SK-N-SH (cell line): Measurements from ENCODE around the gene ARMC9. TPM values are rescaled to one million over a fixed set of nuclear protein-coding genes. Genes with fewer than 3 reads are reported as not detected.

Experiments
- CTCF ChIA-PET: fragments of 300-600, 350-600 bp; formaldehyde crosslinking; extraction: SDS; loops from one replicate; lab custom pipeline; 2021; lab: Yijun Ruan, JAX
- POLR2A ChIA-PET: fragments of 350-600 bp; sonication (Branson Sonifier 250); formaldehyde crosslinking; extraction: SDS; loops from one replicate; lab custom pipeline; 2020; ENCODE audit warnings: antibody characterized with exemption, inconsistent platforms; lab: Yijun Ruan, JAX
- DNase-seq: peaks from one replicate; pipeline ENCODE4 v3.0.0; 2012
- H2AFZ ChIP-seq: fragments of 200-600 bp; sonication (generic); 2 replicates; pipeline ENCODE4 v1.8.1; 2016; ENCODE audit warnings: antibody characterized with exemption, mild to moderate bottlenecking, low read depth
- H3F3A ChIP-seq: fragments of 200-600 bp; sonication (generic); replicated peaks from 2 replicates; pipeline ENCODE3; 2016; ENCODE audit warnings: antibody characterized with exemption, mild to moderate bottlenecking; ENCODE audit not compliant: insufficient read depth
- H3K27ac ChIP-seq, 2 experiments: fragments of 200-500 bp in 1 of 2; fragments of 200-600 bp in 1 of 2; sonication (Bioruptor generic) in 1 of 2; sonication (generic), shearing (Covaris generic) in 1 of 2; 2 replicates each; pipeline versions ENCODE4 v1.5.1 to v1.6.1; 2014 to 2016; ENCODE audit warnings: low read depth in 2 of 2, inconsistent platforms in 1 of 2, low read length in 1 of 2, mild to moderate bottlenecking in 1 of 2, mixed read lengths in 1 of 2
- H3K27me3 ChIP-seq: fragments of 200-600 bp; sonication (generic), shearing (Covaris generic); 2 replicates; pipeline ENCODE4 v1.6.1; 2016; ENCODE audit warnings: mixed run types; ENCODE audit not compliant: insufficient read depth
- H3K36me3 ChIP-seq, 2 experiments: fragments of 200-500 bp in 1 of 2; fragments of 200-600 bp in 1 of 2; sonication (Bioruptor generic) in 1 of 2; sonication (generic) in 1 of 2; replicated peaks in 1 of 2; 2 replicates each; pipeline versions ENCODE3 to v1.5.1; 2014 to 2016; ENCODE audit warnings: low read length in 1 of 2, mild to moderate bottlenecking in 1 of 2; ENCODE audit not compliant: insufficient read depth in 2 of 2, control insufficient read depth in 1 of 2
- H3K4me1 ChIP-seq, 2 experiments: fragments of 200-500 bp in 1 of 2; fragments of 200-600 bp in 1 of 2; sonication (Bioruptor generic) in 1 of 2; sonication (generic), shearing (Covaris generic) in 1 of 2; 2 replicates each; pipeline versions ENCODE4 v1.5.1 to v1.6.1; 2014 to 2016; ENCODE audit warnings: low read depth in 1 of 2, low read length in 1 of 2, mixed run types in 1 of 2; ENCODE audit not compliant: insufficient read depth in 2 of 2, control insufficient read depth in 1 of 2
- H3K4me2 ChIP-seq: fragments of 200-600 bp; sonication (generic), shearing (Covaris generic); 2 replicates; pipeline ENCODE4 v1.6.1; 2017; ENCODE audit warnings: mixed run types
- H3K4me3 ChIP-seq, 2 experiments: fragments of 200-500 bp in 1 of 2; fragments of 200-600 bp in 1 of 2; sonication (Bioruptor generic) in 1 of 2; sonication (generic), shearing (Covaris generic) in 1 of 2; 2 replicates each; pipeline versions ENCODE4 v1.5.1 to v1.8.1; 2014 to 2016; ENCODE audit warnings: low read depth in 2 of 2, inconsistent platforms in 1 of 2, low read length in 1 of 2, mild to moderate bottlenecking in 1 of 2, mixed read lengths in 1 of 2, moderate library complexity in 1 of 2
- H3K79me2 ChIP-seq: fragments of 200-600 bp; sonication (generic); 2 replicates; pipeline ENCODE4 v1.8.1; 2017; ENCODE audit warnings: mild to moderate bottlenecking; ENCODE audit not compliant: insufficient read depth
- H3K9ac ChIP-seq: fragments of 200-600 bp; sonication (generic); 2 replicates; pipeline ENCODE4 v1.6.1; 2017; ENCODE audit warnings: mixed run types
- H3K9me2 ChIP-seq: fragments of 200-600 bp; sonication (generic); 2 replicates; pipeline ENCODE4 v1.6.1; 2017; ENCODE audit warnings: mixed run types
- H3K9me3 ChIP-seq: fragments of 200-600 bp; sonication (generic); 2 replicates; pipeline ENCODE4 v1.6.1; 2017; ENCODE audit warnings: mixed run types, mild to moderate bottlenecking, moderate library complexity
- H4K20me1 ChIP-seq: fragments of 200-600 bp; sonication (generic); 2 replicates; pipeline ENCODE4 v1.6.1; 2017; ENCODE audit warnings: mild to moderate bottlenecking, mixed run types; ENCODE audit not compliant: insufficient read depth
- EP300 ChIP-seq, 2 experiments: IDR thresholded peaks; 2 replicates each; pipeline versions ENCODE4 v1.4.0 to v1.6.1; 2012; ENCODE audit warnings: borderline replicate concordance in 1 of 2, low read depth in 1 of 2, low read length in 1 of 2
- EZH2phosphoT487 ChIP-seq: fragments of 200-600 bp; sonication (generic); IDR thresholded peaks from 2 replicates; pipeline ENCODE4 v1.6.1; 2017; ENCODE audit warnings: low read depth, mixed run types, mild to moderate bottlenecking, antibody characterized with exemption, moderate library complexity, borderline replicate concordance
- FOXJ3 ChIP-seq: sonication (generic); formaldehyde crosslinking; IDR thresholded peaks from 2 replicates; pipeline ENCODE4 v1.5.1; 2020; ENCODE audit warnings: mild to moderate bottlenecking, missing genetic modification reagents
- JUND ChIP-seq: IDR thresholded peaks from 2 replicates; pipeline ENCODE4 v1.4.0; 2012
- MEF2A ChIP-seq: IDR thresholded peaks from 2 replicates; pipeline ENCODE4 v1.4.0; 2012; ENCODE audit warnings: low read depth, borderline replicate concordance
- NFIC ChIP-seq: IDR thresholded peaks from 2 replicates; pipeline ENCODE4 v1.4.0; 2012; ENCODE audit warnings: borderline replicate concordance
- RAD21 ChIP-seq: IDR thresholded peaks from 2 replicates; pipeline ENCODE4 v1.6.1; 2012; ENCODE audit warnings: mild to moderate bottlenecking, low read length
- RCOR1 ChIP-seq: fragments of 150-350 bp; IDR thresholded peaks from 2 replicates; pipeline ENCODE4 v1.6.1; 2017; ENCODE audit warnings: antibody characterized with exemption, low read length
- SIN3A ChIP-seq: IDR thresholded peaks from 2 replicates; pipeline ENCODE4 v1.6.1; 2012; ENCODE audit warnings: low read depth, mild to moderate bottlenecking, low read length, moderate library complexity, borderline replicate concordance
- TAF1 ChIP-seq: IDR thresholded peaks from 2 replicates; pipeline ENCODE4 v1.6.1; 2012; ENCODE audit warnings: low read depth, mild to moderate bottlenecking, low read length, moderate library complexity, borderline replicate concordance
- TCF12 ChIP-seq: IDR thresholded peaks from 2 replicates; pipeline ENCODE4 v1.4.0; 2012
- TEAD4 ChIP-seq: IDR thresholded peaks from 2 replicates; pipeline ENCODE4 v1.4.0; 2012; ENCODE audit warnings: mild to moderate bottlenecking, borderline replicate concordance; ENCODE audit not compliant: insufficient read depth
- YY1 ChIP-seq: IDR thresholded peaks from 2 replicates; pipeline ENCODE4 v1.4.0; 2012; ENCODE audit warnings: low read depth, mild to moderate bottlenecking
- WGBS: methylation state at CpG from one replicate; pipeline ENCODE4 v1.1.6; 2017; ENCODE audit warnings: low lambda C conversion rate; 5-methylcytosine and 5-hydroxymethylcytosine counted together
- polyA plus RNA-seq, 3 experiments: library from polyadenylated mRNA; depleted of rRNA; stranded (reverse); fragments of >200 nt; gene quantifications; 2 replicates each; pipeline ENCODE4 v1.2.3, GENCODE V29; 2012
- TF ChIP-seq, protein P1 (sequence below): fragments of 150-350 bp; IDR thresholded peaks from 2 replicates; pipeline ENCODE4 v1.6.1; 2016; ENCODE audit warnings: mild to moderate bottlenecking, low read depth, low read length
- TF ChIP-seq, protein P2 (sequence below): fragments of 200-600 bp; sonication (generic); IDR thresholded peaks from 2 replicates; pipeline ENCODE4 v1.6.1; 2017; ENCODE audit warnings: antibody characterized with exemption, mild to moderate bottlenecking, moderate library complexity
- TF ChIP-seq, protein P3 (sequence below): IDR thresholded peaks from 2 replicates; pipeline ENCODE4 v1.6.1; 2012; ENCODE audit warnings: mild to moderate bottlenecking, low read depth, low read length, moderate library complexity
- TF ChIP-seq, protein P4 (sequence below): fragments of 150-350 bp; IDR thresholded peaks from 2 replicates; pipeline ENCODE4 v1.6.1; 2017; ENCODE audit warnings: antibody characterized with exemption, low read length, low read depth, borderline replicate concordance
- TF ChIP-seq, protein P5 (sequence below): IDR thresholded peaks from 2 replicates; pipeline ENCODE4 v1.4.0; 2012; ENCODE audit warnings: low read depth, borderline replicate concordance
- TF ChIP-seq, protein P6 (sequence below): IDR thresholded peaks from 2 replicates; pipeline ENCODE4 v1.4.0; 2012; ENCODE audit warnings: low read depth
- TF ChIP-seq, protein P7 (sequence below): IDR thresholded peaks from 2 replicates; pipeline ENCODE4; 2012

ARMC9 gene
- polyA plus RNA-seq, 1 of the 3 experiments (the other 2 are of a cell fraction), result 25.3 TPM

DNA sequence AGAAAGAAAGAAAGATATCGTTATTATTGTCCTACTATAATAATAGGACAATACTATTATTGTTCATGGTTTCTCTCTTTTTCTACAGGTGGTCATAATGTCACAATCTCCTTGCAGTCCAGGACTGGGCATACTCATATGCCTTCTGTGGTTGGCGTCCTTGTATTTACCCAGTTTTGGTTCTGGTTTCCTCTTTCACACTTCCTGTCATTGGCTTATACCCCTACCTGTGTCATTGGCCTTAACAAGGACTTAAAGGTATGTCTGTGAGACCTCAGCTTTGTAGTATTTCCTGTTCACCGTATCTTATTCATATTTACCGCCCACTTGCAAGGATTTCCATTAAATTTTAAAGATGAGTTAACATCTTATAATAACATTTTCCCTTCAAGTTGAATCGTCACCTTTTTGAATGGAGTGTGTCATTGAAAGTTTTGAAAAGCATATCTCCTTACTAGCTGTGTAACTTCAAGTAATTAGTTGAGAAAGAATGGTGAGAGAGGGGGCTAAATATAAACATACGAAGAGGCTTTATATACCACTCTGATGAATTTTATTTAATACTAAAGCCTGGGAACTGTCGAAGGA lies 37.1 kb upstream of the ARMC9 start:
- Histone ChIP-seq H3K27ac (peak overlapping the region; percentile 65 to 98), H3K4me2 (peak overlapping the region; percentile 63), H3F3A (peaks cover 30% of the 10 kb centered on the region), H3K9me3 (no peaks in the 10 kb centered on the region), H4K20me1 (no peaks in the 10 kb centered on the region), H2AFZ (no peak overlapping the region), H3K36me3 (peaks cover 31 to 47% of the 10 kb centered on the region in 2 experiments), H3K79me2 (0 out of 2 replicates have a peak, but pooled peaks cover 4% of the 10 kb centered on the region), H3K4me1 (peaks cover 6 to 21% of the 10 kb centered on the region in 2 experiments), H3K4me3 (no peak overlapping the region), H3K9me2 (no peaks in the 10 kb centered on the region), H3K9ac (peak overlapping the region; percentile 25; the same call in 1 of the 2 replicates), H3K27me3 (no peaks in the 10 kb centered on the region)
- DNase-seq, result no peak
- ChIA-PET CTCF (interaction anchor here (1.1 to 1.5 kb wide), 2 partner anchors 16 to 31 kb away, joined by 3 to 5 read pairs; no protein-coding TSS in a partner anchor), POLR2A (no interaction called here)
- TF ChIP-seq RAD21 (no peak), MEF2A (no peak), SIN3A (no peak), EZH2phosphoT487 (no peak), TEAD4 (no peak), RCOR1 (no peak), TAF1 (no peak), FOXJ3 (CRISPR knock-in tag) (no peak), YY1 (no peak), TCF12 (no peak), NFIC (no peak), JUND (no peak), EP300 (IDR thresholded peaks at IDR 0.05; ENCODE audit: borderline replicate concordance in 1 of 2, low read depth in 1 of 2, low read length in 1 of 2) (no peak)
- TF ChIP-seq, protein P1, sequence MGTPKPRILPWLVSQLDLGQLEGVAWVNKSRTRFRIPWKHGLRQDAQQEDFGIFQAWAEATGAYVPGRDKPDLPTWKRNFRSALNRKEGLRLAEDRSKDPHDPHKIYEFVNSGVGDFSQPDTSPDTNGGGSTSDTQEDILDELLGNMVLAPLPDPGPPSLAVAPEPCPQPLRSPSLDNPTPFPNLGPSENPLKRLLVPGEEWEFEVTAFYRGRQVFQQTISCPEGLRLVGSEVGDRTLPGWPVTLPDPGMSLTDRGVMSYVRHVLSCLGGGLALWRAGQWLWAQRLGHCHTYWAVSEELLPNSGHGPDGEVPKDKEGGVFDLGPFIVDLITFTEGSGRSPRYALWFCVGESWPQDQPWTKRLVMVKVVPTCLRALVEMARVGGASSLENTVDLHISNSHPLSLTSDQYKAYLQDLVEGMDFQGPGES, result no peak
- TF ChIP-seq, protein P2, sequence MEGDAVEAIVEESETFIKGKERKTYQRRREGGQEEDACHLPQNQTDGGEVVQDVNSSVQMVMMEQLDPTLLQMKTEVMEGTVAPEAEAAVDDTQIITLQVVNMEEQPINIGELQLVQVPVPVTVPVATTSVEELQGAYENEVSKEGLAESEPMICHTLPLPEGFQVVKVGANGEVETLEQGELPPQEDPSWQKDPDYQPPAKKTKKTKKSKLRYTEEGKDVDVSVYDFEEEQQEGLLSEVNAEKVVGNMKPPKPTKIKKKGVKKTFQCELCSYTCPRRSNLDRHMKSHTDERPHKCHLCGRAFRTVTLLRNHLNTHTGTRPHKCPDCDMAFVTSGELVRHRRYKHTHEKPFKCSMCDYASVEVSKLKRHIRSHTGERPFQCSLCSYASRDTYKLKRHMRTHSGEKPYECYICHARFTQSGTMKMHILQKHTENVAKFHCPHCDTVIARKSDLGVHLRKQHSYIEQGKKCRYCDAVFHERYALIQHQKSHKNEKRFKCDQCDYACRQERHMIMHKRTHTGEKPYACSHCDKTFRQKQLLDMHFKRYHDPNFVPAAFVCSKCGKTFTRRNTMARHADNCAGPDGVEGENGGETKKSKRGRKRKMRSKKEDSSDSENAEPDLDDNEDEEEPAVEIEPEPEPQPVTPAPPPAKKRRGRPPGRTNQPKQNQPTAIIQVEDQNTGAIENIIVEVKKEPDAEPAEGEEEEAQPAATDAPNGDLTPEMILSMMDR, result no peak
- TF ChIP-seq, protein P3, sequence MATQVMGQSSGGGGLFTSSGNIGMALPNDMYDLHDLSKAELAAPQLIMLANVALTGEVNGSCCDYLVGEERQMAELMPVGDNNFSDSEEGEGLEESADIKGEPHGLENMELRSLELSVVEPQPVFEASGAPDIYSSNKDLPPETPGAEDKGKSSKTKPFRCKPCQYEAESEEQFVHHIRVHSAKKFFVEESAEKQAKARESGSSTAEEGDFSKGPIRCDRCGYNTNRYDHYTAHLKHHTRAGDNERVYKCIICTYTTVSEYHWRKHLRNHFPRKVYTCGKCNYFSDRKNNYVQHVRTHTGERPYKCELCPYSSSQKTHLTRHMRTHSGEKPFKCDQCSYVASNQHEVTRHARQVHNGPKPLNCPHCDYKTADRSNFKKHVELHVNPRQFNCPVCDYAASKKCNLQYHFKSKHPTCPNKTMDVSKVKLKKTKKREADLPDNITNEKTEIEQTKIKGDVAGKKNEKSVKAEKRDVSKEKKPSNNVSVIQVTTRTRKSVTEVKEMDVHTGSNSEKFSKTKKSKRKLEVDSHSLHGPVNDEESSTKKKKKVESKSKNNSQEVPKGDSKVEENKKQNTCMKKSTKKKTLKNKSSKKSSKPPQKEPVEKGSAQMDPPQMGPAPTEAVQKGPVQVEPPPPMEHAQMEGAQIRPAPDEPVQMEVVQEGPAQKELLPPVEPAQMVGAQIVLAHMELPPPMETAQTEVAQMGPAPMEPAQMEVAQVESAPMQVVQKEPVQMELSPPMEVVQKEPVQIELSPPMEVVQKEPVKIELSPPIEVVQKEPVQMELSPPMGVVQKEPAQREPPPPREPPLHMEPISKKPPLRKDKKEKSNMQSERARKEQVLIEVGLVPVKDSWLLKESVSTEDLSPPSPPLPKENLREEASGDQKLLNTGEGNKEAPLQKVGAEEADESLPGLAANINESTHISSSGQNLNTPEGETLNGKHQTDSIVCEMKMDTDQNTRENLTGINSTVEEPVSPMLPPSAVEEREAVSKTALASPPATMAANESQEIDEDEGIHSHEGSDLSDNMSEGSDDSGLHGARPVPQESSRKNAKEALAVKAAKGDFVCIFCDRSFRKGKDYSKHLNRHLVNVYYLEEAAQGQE, result no peak
- TF ChIP-seq, protein P4, sequence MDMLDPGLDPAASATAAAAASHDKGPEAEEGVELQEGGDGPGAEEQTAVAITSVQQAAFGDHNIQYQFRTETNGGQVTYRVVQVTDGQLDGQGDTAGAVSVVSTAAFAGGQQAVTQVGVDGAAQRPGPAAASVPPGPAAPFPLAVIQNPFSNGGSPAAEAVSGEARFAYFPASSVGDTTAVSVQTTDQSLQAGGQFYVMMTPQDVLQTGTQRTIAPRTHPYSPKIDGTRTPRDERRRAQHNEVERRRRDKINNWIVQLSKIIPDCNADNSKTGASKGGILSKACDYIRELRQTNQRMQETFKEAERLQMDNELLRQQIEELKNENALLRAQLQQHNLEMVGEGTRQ, result no peak
- TF ChIP-seq, protein P5, sequence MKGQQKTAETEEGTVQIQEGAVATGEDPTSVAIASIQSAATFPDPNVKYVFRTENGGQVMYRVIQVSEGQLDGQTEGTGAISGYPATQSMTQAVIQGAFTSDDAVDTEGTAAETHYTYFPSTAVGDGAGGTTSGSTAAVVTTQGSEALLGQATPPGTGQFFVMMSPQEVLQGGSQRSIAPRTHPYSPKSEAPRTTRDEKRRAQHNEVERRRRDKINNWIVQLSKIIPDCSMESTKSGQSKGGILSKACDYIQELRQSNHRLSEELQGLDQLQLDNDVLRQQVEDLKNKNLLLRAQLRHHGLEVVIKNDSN, result no peak
- TF ChIP-seq, protein P6, sequence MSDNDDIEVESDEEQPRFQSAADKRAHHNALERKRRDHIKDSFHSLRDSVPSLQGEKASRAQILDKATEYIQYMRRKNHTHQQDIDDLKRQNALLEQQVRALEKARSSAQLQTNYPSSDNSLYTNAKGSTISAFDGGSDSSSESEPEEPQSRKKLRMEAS, result no peak
- TF ChIP-seq, protein P7, sequence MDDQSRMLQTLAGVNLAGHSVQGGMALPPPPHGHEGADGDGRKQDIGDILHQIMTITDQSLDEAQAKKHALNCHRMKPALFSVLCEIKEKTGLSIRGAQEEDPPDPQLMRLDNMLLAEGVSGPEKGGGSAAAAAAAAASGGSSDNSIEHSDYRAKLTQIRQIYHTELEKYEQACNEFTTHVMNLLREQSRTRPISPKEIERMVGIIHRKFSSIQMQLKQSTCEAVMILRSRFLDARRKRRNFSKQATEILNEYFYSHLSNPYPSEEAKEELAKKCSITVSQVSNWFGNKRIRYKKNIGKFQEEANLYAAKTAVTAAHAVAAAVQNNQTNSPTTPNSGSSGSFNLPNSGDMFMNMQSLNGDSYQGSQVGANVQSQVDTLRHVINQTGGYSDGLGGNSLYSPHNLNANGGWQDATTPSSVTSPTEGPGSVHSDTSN, result no peak
- WGBS, result 49% methylated on average over 7 of the region's 7 CpGs
